Heart right ventricle (tissue), 16 donors: ENCODE results near the gene PMM2. TPM values are rescaled to one million over a fixed set of nuclear protein-coding genes. Genes with fewer than 3 reads are reported as not detected.

Experiments
- ATAC-seq, 8 donors: fragments of 200-7000 bp; cut with Tn5 transposase; one replicate each; pipeline ENCODE4 v1.9.1; 2020; ENCODE audit warnings: mild to moderate bottlenecking in 8 of 8, moderate library complexity in 8 of 8, moderate number of reproducible peaks in 1 of 8
- DNase-seq, 2 donors: peaks; one replicate each; pipeline ENCODE4 v3.0.0-alpha.2; 2020
- H3K27ac ChIP-seq, 10 donors: fragments of 200-600 bp; sonication (generic) in 2 of 10; one replicate each; pipeline versions ENCODE4 v1.5.0 to v1.8.0; 2020 to 2022; ENCODE audit warnings: mild to moderate bottlenecking in 3 of 10
- H3K27me3 ChIP-seq, 7 donors: fragments of 200-600 bp; one replicate each; pipeline ENCODE4 v1.8.0; 2021 to 2022; ENCODE audit warnings: mild to moderate bottlenecking in 2 of 7
- H3K36me3 ChIP-seq, 9 donors: fragments of 200-600 bp; sonication (generic) in 1 of 9; one replicate each; pipeline versions ENCODE4 v1.5.0 to v1.8.0; 2020 to 2022; ENCODE audit warnings: mild to moderate bottlenecking in 2 of 9
- H3K4me1 ChIP-seq, 9 donors: fragments of 200-600 bp; sonication (generic) in 1 of 9; one replicate each; pipeline versions ENCODE4 v1.5.0 to v1.8.0; 2020 to 2022; ENCODE audit warnings: mild to moderate bottlenecking in 4 of 9
- H3K4me3 ChIP-seq, 10 donors: fragments of 200-600 bp; sonication (generic) in 2 of 10; one replicate each; pipeline versions ENCODE4 v1.5.0 to v1.8.0; 2020 to 2022; ENCODE audit warnings: mild to moderate bottlenecking in 7 of 10, moderate library complexity in 2 of 10
- H3K9me3 ChIP-seq, 11 donors: fragments of 200-600 bp in 10 of 11; sonication (generic) in 2 of 11; one replicate each; pipeline versions ENCODE4 v1.5.0 to v1.8.0; 2013 to 2022; ENCODE audit warnings: mild to moderate bottlenecking in 2 of 11, control low read depth in 1 of 11, moderate library complexity in 1 of 11
- CTCF ChIP-seq, 9 donors: fragments of 200-600 bp; sonication (generic) in 2 of 9; IDR thresholded peaks; one replicate each; pipeline versions ENCODE4 v1.5.0 to v1.8.0; 2021 to 2022; ENCODE audit warnings: antibody characterized with exemption in 9 of 9, mild to moderate bottlenecking in 5 of 9, moderate library complexity in 1 of 9
- WGBS, 2 donors: extraction: QIAGEN DNeasy Blood & Tissue Kit; methylation state at CpG; one replicate each; pipeline ENCODE4 v1.1.7; 2013; ENCODE audit warnings: inconsistent platforms in 1 of 2; 5-methylcytosine and 5-hydroxymethylcytosine counted together
- intact Hi-C, 10 donors: fragments of 100-400 bp; cut with DNase I; formaldehyde crosslinking; loops; one replicate each; pipeline versions ENCODE4 v1.11.1 to v1.14.2; 2022
- polyA plus RNA-seq, 2 donors: library from polyadenylated mRNA; stranded (reverse); fragments of 200-250 nt; gene quantifications; one replicate each; pipeline ENCODE4 v1.2.3, GENCODE V29; 2013
- total RNA-seq, 10 donors: library from RNA; stranded (reverse); fragmentation: NEBNext Ultra II Directional in 3 of 10; extraction: Animal tissue kit (Norgen Biotek cat#: 25700) in 3 of 10; gene quantifications; one replicate each; pipeline versions ENCODE4 v1.2.1 to v1.2.4, GENCODE V29; 2021 to 2023
- donor health status: Arrhythmogenic right ventricular cardiomyopathy.
- donor health status: ischemic (EF 13 %, LVEDD 7.1; RV severe dilation, severe dysfunction).
- donor health status: healthy with polysubstance abuse.
- donor health status: DM: no; HTN: yes; CAD: no.
- donor health status: DM: no; HTN: no; CAD: no.
- donor health status: ischemic (EF 25% LVEDD 6.9; RV normal size, moderate dysfunction).
- donor health status: ischemic (EF 25% LVEDD 5.7; RV mildly dilated, moderate dysfunction).
- donor health status: healthy.
- donor health status: DM: yes; HTN: yes; CAD: no.
- donor health status: Ischemic cardiomyopathy.
- donor health status: ischemic (EF 35%, LVEDD 5.7; RV mildly dilated, moderate dysfunction).
- donor health status: nonischemic (EF 11% LVEDD 7.7; RV severe dilation, severe dysfunction).
- donor health status: DM: yes; HTN: yes; CAD: no.
- donor health status: PGD.
- donor health status: ischemic (EF 29% LVEDD 5.4; RV normal size, mild dysfunction).
- donor health status: nonischemic (EF 23%, LVEDD 6.1; RV moderate dilation, normal function).

The PMM2 gene
- total and polyA plus RNA-seq, 12 donors: 9.4 to 25.9 (median 13.9) TPM

- no peaks in the 10 kb centered on the region for H3K27me3 ChIP-seq
- DNase-seq (no peak), ATAC-seq (no peak)
- no peak overlapping the region for H3K27ac ChIP-seq
- peaks cover 0 to 100% (median 70%) of the 10 kb centered on the region in 9 donors for H3K36me3 ChIP-seq
- H3K9me3 ChIP-seq: no peaks in the 10 kb centered on the region
- WGBS, 2 donors: 87 to 91% methylated on average over 13 of the region's 13 CpGs
- no peak for TF ChIP-seq CTCF (IDR thresholded peaks at IDR 0.05)
- peaks cover 0 to 7% (median 0%) of the 10 kb centered on the region in 9 donors for H3K4me1 ChIP-seq
- intact Hi-C loops: no loop called here
- H3K4me3 ChIP-seq: no peak overlapping the region
These were observed 8.8 kb downstream of the PMM2 start for GRCh38 chr16:8806272-8806983.

- Histone ChIP-seq H3K4me3 (no peak overlapping the region), H3K4me1 (peaks cover 0 to 7% (median 0%) of the 10 kb centered on the region in 9 donors), H3K27me3 (no peaks in the 10 kb centered on the region), H3K27ac (no peak overlapping the region), H3K36me3 (peaks cover 0 to 100% (median 70%) of the 10 kb centered on the region in 9 donors), H3K9me3 (no peaks in the 10 kb centered on the region)
- 96 to 99% methylated on average over 5 of the region's 5 CpGs for WGBS, 2 donors
- no peak for DNase-seq
- no peak for ATAC-seq
- no peak for TF ChIP-seq CTCF (IDR thresholded peaks at IDR 0.05)
- intact Hi-C loops: no loop called here
These were observed 9.6 kb downstream of the PMM2 start for GRCh38 chr16:8807189-8807588.

GRCh38 chr16:8808009-8808408, 10.4 kb downstream of the PMM2 start:
- ATAC-seq (no peak), DNase-seq (no peak)
- Histone ChIP-seq H3K27me3 (no peaks in the 10 kb centered on the region), H3K9me3 (no peaks in the 10 kb centered on the region), H3K4me3 (no peak overlapping the region), H3K4me1 (peaks cover 0 to 7% (median 0%) of the 10 kb centered on the region in 9 donors), H3K36me3 (peaks cover 0 to 100% (median 70%) of the 10 kb centered on the region in 9 donors), H3K27ac (no peak overlapping the region)
- intact Hi-C loops: no loop called here
- 99 to 100% methylated on average over 3 of the region's 3 CpGs for WGBS, 2 donors
- TF ChIP-seq CTCF (IDR thresholded peaks at IDR 0.05): no peak

GRCh38 chr16:8808613-8809353, 11.1 kb downstream of the PMM2 start:
- no peak overlapping the region for H3K4me3 ChIP-seq
- intact Hi-C loops: no loop called here
- ATAC-seq: no peak
- peaks cover 0 to 100% (median 72%) of the 10 kb centered on the region in 9 donors for H3K36me3 ChIP-seq
- no peak overlapping the region for H3K27ac ChIP-seq
- H3K9me3 ChIP-seq: no peaks in the 10 kb centered on the region
- DNase-seq: no peak
- no peaks in the 10 kb centered on the region for H3K27me3 ChIP-seq
- H3K4me1 ChIP-seq: peaks cover 0 to 7% (median 0%) of the 10 kb centered on the region in 9 donors
- WGBS, 2 donors: 82 to 83% methylated on average over 11 of the region's 11 CpGs
- TF ChIP-seq CTCF (IDR thresholded peaks at IDR 0.05): no peak
